H1 (cell line): Measurements from ENCODE around the gene STX5. TPM values are rescaled to one million over a fixed set of nuclear protein-coding genes. Genes with fewer than 3 reads are reported as not detected.

ENCODE experiments used
- ASH2L ChIP-seq: fragments of 200-600, 300-600 bp; sonication (generic); IDR thresholded peaks from one replicate; pipeline ENCODE4 v1.7.1; 2017; ENCODE audit warnings: low read length
- ATF3 ChIP-seq: IDR thresholded peaks from 2 replicates; pipeline ENCODE4 v1.6.1; 2011; ENCODE audit warnings: low read depth, mild to moderate bottlenecking, low read length; ENCODE audit not compliant: insufficient read depth
- CHD1 ChIP-seq: IDR thresholded peaks from 2 replicates; pipeline ENCODE4 v1.6.1; 2012; ENCODE audit warnings: low read depth, low read length, improper control_type of control experiment
- E2F6 ChIP-seq: IDR thresholded peaks from 2 replicates; pipeline ENCODE4 v1.6.1; 2012; ENCODE audit warnings: inconsistent platforms
- EGR1 ChIP-seq: IDR thresholded peaks from 2 replicates; pipeline ENCODE4 v1.6.1; 2011; ENCODE audit warnings: low read depth, low read length, borderline replicate concordance
- HDAC2 ChIP-seq, 2 experiments: fragments of 300-600 bp in 1 of 2; sonication (generic) in 1 of 2; IDR thresholded peaks; 2 replicates each; pipeline ENCODE4 v1.6.1; 2011 to 2012; ENCODE audit warnings: low read depth in 2 of 2, low read length in 2 of 2, mild to moderate bottlenecking in 2 of 2, moderate library complexity in 2 of 2, borderline replicate concordance in 1 of 2, inconsistent platforms in 1 of 2
- KDM1A ChIP-seq: fragments of 200-600, 300-600 bp; sonication (generic); IDR thresholded peaks from 2 replicates; pipeline ENCODE4 v1.7.1; 2016; ENCODE audit warnings: mild to moderate bottlenecking, low read length, borderline replicate concordance
- MAFK ChIP-seq: IDR thresholded peaks from 2 replicates; pipeline ENCODE4 v1.6.1; 2012; ENCODE audit warnings: low read depth, mild to moderate bottlenecking, improper control_type of control experiment, low read length
- POLR2A ChIP-seq, 2 experiments: IDR thresholded peaks; 1 replicate in 1 of 2; 2 replicates in 1 of 2; pipeline ENCODE4 v1.6.1; 2011; ENCODE audit warnings: low read depth in 2 of 2, low read length in 2 of 2, mild to moderate bottlenecking in 2 of 2; ENCODE audit errors: control extremely low read depth in 1 of 2
- RBBP5 ChIP-seq: IDR thresholded peaks from 2 replicates; pipeline ENCODE4 v1.7.1; 2012; ENCODE audit warnings: low read depth, mild to moderate bottlenecking, inconsistent platforms, low read length, moderate library complexity, borderline replicate concordance
- RFX5 ChIP-seq: IDR thresholded peaks from 2 replicates; pipeline ENCODE4 v1.6.1; 2011; ENCODE audit warnings: low read depth, low read length, improper control_type of control experiment, borderline replicate concordance
- SAP30 ChIP-seq: fragments of 300-600 bp; sonication (generic); IDR thresholded peaks from 2 replicates; pipeline ENCODE4 v1.7.1; 2012; ENCODE audit warnings: low read length, moderate library complexity, mild to moderate bottlenecking, inconsistent platforms; ENCODE audit not compliant: insufficient read depth, insufficient replicate concordance
- SIN3A ChIP-seq, 2 experiments: IDR thresholded peaks in 1 of 2; conservative IDR thresholded peaks in 1 of 2; 2 replicates each; pipeline ENCODE4 v1.6.1; 2011 to 2012; ENCODE audit warnings: low read length in 2 of 2, improper control_type of control experiment in 1 of 2, low read depth in 1 of 2, mild to moderate bottlenecking in 1 of 2
- SIX5 ChIP-seq: IDR thresholded peaks from 2 replicates; pipeline ENCODE4 v1.6.1; 2011; ENCODE audit warnings: mild to moderate bottlenecking, low read depth, low read length
- SUZ12 ChIP-seq: fragments of 200-600 bp; sonication (generic); IDR thresholded peaks from 2 replicates; pipeline ENCODE4 v1.6.1; 2012; ENCODE audit warnings: mild to moderate bottlenecking, inconsistent platforms, low read length, moderate library complexity, mixed read lengths
- TBP ChIP-seq: IDR thresholded peaks from 2 replicates; pipeline ENCODE4 v1.6.1; 2011; ENCODE audit warnings: low read depth, low read length, improper control_type of control experiment
- TEAD4 ChIP-seq: IDR thresholded peaks from 2 replicates; pipeline ENCODE4 v1.6.1; 2012; ENCODE audit warnings: low read depth, low read length, inconsistent platforms, mixed read lengths
- YY1 ChIP-seq: IDR thresholded peaks from 2 replicates; pipeline ENCODE4 v1.6.1; 2011; ENCODE audit warnings: low read depth, mild to moderate bottlenecking, low read length
- ZNF274 ChIP-seq: IDR thresholded peaks from 2 replicates; pipeline ENCODE4 v1.7.0; 2012; ENCODE audit warnings: low read length, borderline replicate concordance; ENCODE audit errors: extremely low read depth
- polyA plus RNA-seq, 7 experiments: library from polyadenylated mRNA; depleted of rRNA in 3 of 7; stranded (reverse) in 5 of 7; unstranded in 2 of 7; fragments of >200 nt in 5 of 7; fragments of 200-250 nt in 2 of 7; gene quantifications; 1 replicate in 5 of 7; 2 replicates in 1 of 7; 4 replicates in 1 of 7; pipeline versions ENCODE4 v1.2.1 to v1.2.3, GENCODE V29; 2011 to 2013; ENCODE audit warnings: missing spikeins in 2 of 7, mixed read lengths in 2 of 7
- total RNA-seq: library from RNA; stranded (reverse); fragmentation: NEBNext Ultra II Directional; extraction: Animal tissue kit (Norgen Biotek cat#: 25700); gene quantifications from 2 replicates; pipeline ENCODE4 v1.2.1, GENCODE V29; 2021
- TF ChIP-seq, protein P1 (sequence below): IDR thresholded peaks from 2 replicates; pipeline ENCODE4 v1.6.1; 2011; ENCODE audit warnings: low read length, improper control_type of control experiment
- TF ChIP-seq, protein P2 (sequence below): IDR thresholded peaks from 2 replicates; pipeline ENCODE4 v1.6.1; 2012; ENCODE audit warnings: inconsistent platforms

STX5 gene
- total and polyA plus RNA-seq, 2 of the 8 experiments (the other 6 are each of a cell fraction or from before 2014, with no cell fraction given): 24.2 to 28.5 TPM

DNA sequence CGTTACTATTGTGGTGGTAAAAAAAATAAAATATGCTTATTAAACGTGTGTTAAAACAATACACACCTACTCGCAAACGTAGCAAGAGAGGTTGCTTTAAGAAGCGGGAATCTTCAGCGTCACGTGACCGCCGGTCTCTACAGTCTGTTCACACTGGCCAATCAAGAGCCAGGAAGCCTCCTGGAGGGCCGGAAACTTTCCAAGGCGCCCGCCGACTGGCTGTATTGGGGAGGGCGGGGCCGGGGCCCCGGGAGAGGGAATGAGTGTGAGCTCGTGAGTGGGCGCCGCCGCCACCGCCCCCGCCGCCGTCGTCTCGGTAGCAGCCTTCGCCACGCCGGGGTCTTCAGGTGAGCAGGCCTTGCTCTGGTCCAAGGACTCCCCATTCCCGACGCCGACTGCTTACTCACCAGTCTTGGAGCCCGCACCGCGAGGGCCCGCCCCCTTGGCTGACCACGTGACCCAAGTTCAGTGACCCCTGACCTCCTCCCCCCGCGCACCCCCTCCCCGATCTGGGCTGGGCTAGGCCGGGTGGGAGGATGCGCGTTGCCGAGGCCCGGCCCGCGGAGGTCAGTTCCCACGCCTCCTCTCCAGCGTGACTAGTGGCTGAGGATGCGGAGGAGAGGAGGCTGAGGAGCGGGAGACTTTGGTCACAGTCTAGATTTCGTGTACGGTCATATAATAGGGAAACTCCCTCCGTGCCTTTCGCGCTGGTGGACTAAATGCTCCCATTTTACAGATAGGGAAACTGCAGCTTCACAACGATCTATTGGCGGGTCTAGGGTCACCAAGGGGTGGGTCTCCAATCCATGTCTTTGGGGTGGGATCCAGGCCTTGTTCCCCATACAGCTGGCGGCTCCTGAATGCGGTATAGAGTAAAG, 60.5 kb downstream of the STX5 start, which contains the start of gene TAF6L (continued):
- no peak for TF ChIP-seq SAP30
- no peak for TF ChIP-seq YY1
- TF ChIP-seq E2F6: peak; percentile 93
- no peak for TF ChIP-seq ZNF274
- peak; percentile 36; the same call in 1 of the 2 replicates for TF ChIP-seq RBBP5
- TF ChIP-seq CHD1: no peak
- peak; percentile 64; the same call in 1 of the 2 replicates for TF ChIP-seq TBP
- no peak for TF ChIP-seq SIX5
- TF ChIP-seq POLR2A (IDR thresholded peaks at IDR 0.05; ENCODE audit: control extremely low read depth in 1 of 2, low read depth in 2 of 2, low read length in 2 of 2): peak; percentile 78 to 95
- TF ChIP-seq MAFK: no peak
- peak; percentile 45 to 57; a peak in 2 of 4 replicates for TF ChIP-seq SIN3A (conservative IDR thresholded peaks at IDR 0.05 in 1 of 2, IDR thresholded peaks at IDR 0.05 in 1 of 2; ENCODE audit: low read depth in 1 of 2, low read length in 2 of 2)
- no peak for TF ChIP-seq TEAD4
- peak in 1 of 2 experiments; percentile 8; a peak in 3 of 4 replicates for TF ChIP-seq HDAC2 (IDR thresholded peaks at IDR 0.05; ENCODE audit: borderline replicate concordance in 1 of 2, low read depth in 2 of 2, low read length in 2 of 2)
- TF ChIP-seq ASH2L: peak; percentile 20
- TF ChIP-seq RFX5: no peak
- TF ChIP-seq SUZ12: no peak
- TF ChIP-seq, protein P1, sequence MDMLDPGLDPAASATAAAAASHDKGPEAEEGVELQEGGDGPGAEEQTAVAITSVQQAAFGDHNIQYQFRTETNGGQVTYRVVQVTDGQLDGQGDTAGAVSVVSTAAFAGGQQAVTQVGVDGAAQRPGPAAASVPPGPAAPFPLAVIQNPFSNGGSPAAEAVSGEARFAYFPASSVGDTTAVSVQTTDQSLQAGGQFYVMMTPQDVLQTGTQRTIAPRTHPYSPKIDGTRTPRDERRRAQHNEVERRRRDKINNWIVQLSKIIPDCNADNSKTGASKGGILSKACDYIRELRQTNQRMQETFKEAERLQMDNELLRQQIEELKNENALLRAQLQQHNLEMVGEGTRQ: peak; percentile 93
- peak; percentile 75 for TF ChIP-seq ATF3
- peak; percentile 80; the same call in 1 of the 2 replicates for TF ChIP-seq EGR1
- peak; percentile 97 for TF ChIP-seq KDM1A
- TF ChIP-seq, protein P2, sequence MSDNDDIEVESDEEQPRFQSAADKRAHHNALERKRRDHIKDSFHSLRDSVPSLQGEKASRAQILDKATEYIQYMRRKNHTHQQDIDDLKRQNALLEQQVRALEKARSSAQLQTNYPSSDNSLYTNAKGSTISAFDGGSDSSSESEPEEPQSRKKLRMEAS: peak; percentile 51
